ENCODE measurements around the gene RERE.

DNA sequence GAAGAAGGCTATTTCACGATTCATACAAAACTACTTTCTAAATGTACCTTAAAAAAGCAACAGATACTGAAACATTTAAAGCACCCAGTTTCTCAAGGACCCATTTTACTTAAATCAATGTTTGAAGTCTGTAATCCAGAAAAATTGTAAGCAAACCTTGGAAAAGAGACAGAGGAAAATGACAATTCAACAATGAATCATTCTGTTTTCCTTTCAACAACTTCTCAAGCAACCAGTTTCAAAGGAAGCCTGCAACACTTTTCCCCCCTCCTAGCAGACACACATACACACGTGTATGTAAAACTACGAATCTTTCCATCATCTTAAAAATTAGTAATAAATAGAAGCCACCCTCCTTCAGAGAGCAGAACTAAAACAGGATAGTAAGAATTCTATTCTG lies 1.2 kb downstream of the RERE start:
- TF ChIP-seq, protein P1, sequence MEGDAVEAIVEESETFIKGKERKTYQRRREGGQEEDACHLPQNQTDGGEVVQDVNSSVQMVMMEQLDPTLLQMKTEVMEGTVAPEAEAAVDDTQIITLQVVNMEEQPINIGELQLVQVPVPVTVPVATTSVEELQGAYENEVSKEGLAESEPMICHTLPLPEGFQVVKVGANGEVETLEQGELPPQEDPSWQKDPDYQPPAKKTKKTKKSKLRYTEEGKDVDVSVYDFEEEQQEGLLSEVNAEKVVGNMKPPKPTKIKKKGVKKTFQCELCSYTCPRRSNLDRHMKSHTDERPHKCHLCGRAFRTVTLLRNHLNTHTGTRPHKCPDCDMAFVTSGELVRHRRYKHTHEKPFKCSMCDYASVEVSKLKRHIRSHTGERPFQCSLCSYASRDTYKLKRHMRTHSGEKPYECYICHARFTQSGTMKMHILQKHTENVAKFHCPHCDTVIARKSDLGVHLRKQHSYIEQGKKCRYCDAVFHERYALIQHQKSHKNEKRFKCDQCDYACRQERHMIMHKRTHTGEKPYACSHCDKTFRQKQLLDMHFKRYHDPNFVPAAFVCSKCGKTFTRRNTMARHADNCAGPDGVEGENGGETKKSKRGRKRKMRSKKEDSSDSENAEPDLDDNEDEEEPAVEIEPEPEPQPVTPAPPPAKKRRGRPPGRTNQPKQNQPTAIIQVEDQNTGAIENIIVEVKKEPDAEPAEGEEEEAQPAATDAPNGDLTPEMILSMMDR (conservative IDR thresholded peaks at IDR 0.05; ENCODE audit: low read length), result no peak
- TF ChIP-seq EZH2phosphoT487 (IDR thresholded peaks at IDR 0.05; ENCODE audit: borderline replicate concordance, low read depth, low read length), result no peak

All from OCI-LY7 (cell line).